HG03097 (cell line): ENCODE measurements around the gene ERFL.

ENCODE experiments used
- ATAC-seq: cut with Tn5 transposase; IDR thresholded peaks from one replicate; pipeline ENCODE4 v1.9.1; 2021; ENCODE audit not compliant: unreplicated experiment, low FRiP score

The ERFL gene

GRCh38 chr19:41928754-41929535, 696 bp upstream of the ERFL start:
- ATAC-seq, result no peak

- ATAC-seq, result no peak
Observed at GRCh38 chr19:41927497-41928192, 604 bp downstream of the ERFL start.

GRCh38 chr19:41926763-41927496, 1.3 kb downstream of the ERFL start:
- ATAC-seq, result no peak

- no peak for ATAC-seq
Observed at GRCh38 chr19:41926028-41926762, 2.1 kb downstream of the ERFL start.

- ATAC-seq, result no peak
Observed at GRCh38 chr19:41925208-41926003, 2.8 kb downstream of the ERFL start.

- no peak for ATAC-seq
Observed at GRCh38 chr19:41924151-41925145, 3.8 kb downstream of the ERFL start.

- no peak for ATAC-seq
Observed at GRCh38 chr19:41923045-41923788, 5.0 kb downstream of the ERFL start.

GRCh38 chr19:41922585-41922984, 5.7 kb downstream of the ERFL start:
- no peak for ATAC-seq

GRCh38 chr19:41921577-41922576, 6.4 kb downstream of the ERFL start:
- ATAC-seq, result no peak

GRCh38 chr19:41920882-41921576, 7.2 kb downstream of the ERFL start:
- no peak for ATAC-seq

- ATAC-seq, result no peak
Observed at GRCh38 chr19:41919948-41920712, 8.1 kb downstream of the ERFL start.

- ATAC-seq, result no peak
Observed at GRCh38 chr19:41918653-41919244, 9.5 kb downstream of the ERFL start.

- ATAC-seq, result no peak
Observed at GRCh38 chr19:41918095-41918494, 10.2 kb downstream of the ERFL start.

- no peak for ATAC-seq
Observed at GRCh38 chr19:41917676-41918075, 10.6 kb downstream of the ERFL start.

- ATAC-seq, result no peak
Observed at GRCh38 chr19:41915776-41916414, 12.4 kb downstream of the ERFL start.
